ENCODE data around the gene DEFB129.

DNA sequence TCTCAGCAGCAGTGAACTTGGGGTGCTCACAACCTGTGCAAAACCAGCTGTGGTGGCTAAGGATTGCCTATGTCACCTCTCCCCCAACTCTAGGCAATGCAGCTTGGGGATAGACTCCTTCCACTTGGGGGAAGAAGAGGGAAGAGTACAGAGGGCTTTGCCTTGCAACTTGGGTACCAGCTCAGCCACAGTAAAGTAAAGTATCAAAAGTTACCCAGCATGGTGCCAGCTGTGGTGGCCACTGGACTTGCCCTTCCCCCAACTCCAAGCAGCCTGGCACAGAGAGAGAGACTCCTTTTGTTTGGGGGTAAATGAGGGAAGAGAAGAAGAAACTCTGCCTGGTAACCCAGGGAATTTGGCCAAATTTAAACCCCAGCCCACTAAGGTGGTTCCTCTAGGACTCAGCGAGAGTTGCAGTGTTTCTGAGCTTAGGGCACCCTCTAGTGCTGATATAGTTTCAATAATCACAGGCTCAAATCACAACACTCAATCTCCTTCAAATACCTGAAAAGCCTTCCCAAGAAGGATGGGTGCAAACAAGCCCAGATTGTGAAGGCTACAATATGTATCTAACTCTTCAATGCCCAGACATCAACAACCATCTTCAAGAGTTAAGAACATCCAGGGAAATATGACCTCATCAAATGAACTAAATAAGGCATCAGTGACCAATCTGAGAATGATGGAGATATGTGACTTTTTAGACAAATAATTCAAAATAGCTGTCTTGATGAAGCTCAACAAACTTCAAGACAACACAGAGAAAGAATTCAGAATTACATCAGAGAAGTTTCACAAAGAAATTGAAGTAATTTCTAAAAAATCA is 7.6 kb upstream of the DEFB129 start:
- TF ChIP-seq TAF1 (IDR thresholded peaks at IDR 0.05; ENCODE audit: borderline replicate concordance, low read depth, low read length) (no peak), POLR2AphosphoS5 (IDR thresholded peaks at IDR 0.05; ENCODE audit: low read depth, low read length) (no peak), POLR2A (IDR thresholded peaks at IDR 0.05; ENCODE audit: low read depth, low read length) (no peak)

Measured in GM12892 (cell line).